ENCODE results near the gene C3orf22. TPM values are rescaled to one million over a fixed set of nuclear protein-coding genes. Genes with fewer than 3 reads are reported as not detected.

Gene C3orf22
- total RNA-seq, 2 donors from 2014 or later: not detected

GRCh38 chr3:126500016-126500415 lies 58.7 kb downstream of the C3orf22 start:
- WGBS, 2 donors: 70 to 91% methylated on average over 5 to 6 of the region's 7 CpGs
- H3K27me3 ChIP-seq: no peaks in the 10 kb centered on the region
- H3K27ac ChIP-seq: no peak overlapping the region
- no peak overlapping the region for H3K4me3 ChIP-seq
- no peaks in the 10 kb centered on the region for H3K9me3 ChIP-seq
- ATAC-seq (no peak), DNase-seq (no peak)
- intact Hi-C loops (cut with DNase I): no loop called here
- TF ChIP-seq, protein P1, sequence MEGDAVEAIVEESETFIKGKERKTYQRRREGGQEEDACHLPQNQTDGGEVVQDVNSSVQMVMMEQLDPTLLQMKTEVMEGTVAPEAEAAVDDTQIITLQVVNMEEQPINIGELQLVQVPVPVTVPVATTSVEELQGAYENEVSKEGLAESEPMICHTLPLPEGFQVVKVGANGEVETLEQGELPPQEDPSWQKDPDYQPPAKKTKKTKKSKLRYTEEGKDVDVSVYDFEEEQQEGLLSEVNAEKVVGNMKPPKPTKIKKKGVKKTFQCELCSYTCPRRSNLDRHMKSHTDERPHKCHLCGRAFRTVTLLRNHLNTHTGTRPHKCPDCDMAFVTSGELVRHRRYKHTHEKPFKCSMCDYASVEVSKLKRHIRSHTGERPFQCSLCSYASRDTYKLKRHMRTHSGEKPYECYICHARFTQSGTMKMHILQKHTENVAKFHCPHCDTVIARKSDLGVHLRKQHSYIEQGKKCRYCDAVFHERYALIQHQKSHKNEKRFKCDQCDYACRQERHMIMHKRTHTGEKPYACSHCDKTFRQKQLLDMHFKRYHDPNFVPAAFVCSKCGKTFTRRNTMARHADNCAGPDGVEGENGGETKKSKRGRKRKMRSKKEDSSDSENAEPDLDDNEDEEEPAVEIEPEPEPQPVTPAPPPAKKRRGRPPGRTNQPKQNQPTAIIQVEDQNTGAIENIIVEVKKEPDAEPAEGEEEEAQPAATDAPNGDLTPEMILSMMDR (IDR thresholded peaks at IDR 0.05): no peak
- TF ChIP-seq POLR2A (IDR thresholded peaks at IDR 0.05): no peak
- H3K4me1 ChIP-seq: no peaks in the 10 kb centered on the region
- H3K36me3 ChIP-seq (replicated peaks in 1 of 2; ENCODE audit: insufficient read depth in 1 of 2, low read depth in 2 of 2): no peaks in the 10 kb centered on the region

Small RNA genes lying within 50 kb of the gene (small RNA-seq; reads per million reads assigned to genes)
- gene RNA5SP138: 1.4 reads per million, percentile 56 among the genes with 10 or more reads in this experiment

Other genes with a start within 250 kb of the C3orf22 start
- 10 to 100 TPM; 37.4 to 40.2 TPM for gene KLF15, start 201.5 kb downstream of the C3orf22 start, total RNA-seq
- not detected for gene CFAP100, start 164.0 kb downstream of the C3orf22 start, total RNA-seq
- 10 to 100 TPM; 33.9 to 39.4 TPM for gene ZXDC, start 83.0 kb downstream of the C3orf22 start, total RNA-seq
- not detected for gene UROC1, start 41.2 kb downstream of the C3orf22 start, total RNA-seq
- 1 to 10 TPM in 1 of 2 donors, not detected in 1; 2.3 TPM for gene CHST13, start 34.8 kb downstream of the C3orf22 start, total RNA-seq
- 10 to 100 TPM; 10.6 to 13.5 TPM for gene TXNRD3, start 96.2 kb upstream of the C3orf22 start, total RNA-seq
- gene CHCHD6, start 145.3 kb upstream of the C3orf22 start, total RNA-seq: 10 to 100 TPM in 1 of 2 donors, under 1 TPM in 1; 0.66 to 10.9 TPM